Astrocyte of the spinal cord (primary cell): ENCODE measurements around the gene RIOK2.
A peak's percentile ranks its signal among the peaks of the same experiment; 100 is the strongest.

Experiments
- DNase-seq: peaks from one replicate; pipeline ENCODE4 v3.0.0; 2011; ENCODE audit warnings: low read depth, low spot score
- H3K4me3 ChIP-seq: 2 replicates; pipeline ENCODE4 v1.5.1; 2011; ENCODE audit warnings: low read depth, mild to moderate bottlenecking, low read length, moderate library complexity
- in situ Hi-C: cut with HindIII; loops from 2 replicates; pipeline ENCODE4 v1.10.0; 2017; ENCODE audit warnings: low sequenced_read_pairs
- TF ChIP-seq, protein P1 (sequence below): IDR thresholded peaks from 2 replicates; pipeline ENCODE4 v1.5.1; 2012; ENCODE audit warnings: low read depth, mild to moderate bottlenecking, low read length, inconsistent platforms

RIOK2 gene

DNA sequence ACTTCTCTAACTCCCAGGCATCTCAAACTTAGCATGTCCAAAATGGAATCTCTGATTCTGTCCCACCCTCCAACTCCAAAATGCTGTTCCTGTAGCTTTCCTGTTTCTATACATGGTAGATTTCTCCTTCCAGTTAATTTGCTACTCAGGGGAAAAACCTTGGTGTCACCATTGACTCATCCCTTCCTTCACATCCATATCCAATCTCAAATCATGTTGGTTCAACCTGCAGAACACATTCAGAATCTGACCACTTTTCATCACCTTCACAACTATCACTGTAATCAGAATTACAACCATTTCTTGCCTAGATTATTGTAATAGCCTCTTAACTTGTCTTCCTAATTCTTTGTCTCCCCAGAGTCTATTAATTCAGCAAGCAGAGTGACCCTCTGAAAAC is 10.8 kb downstream of the RIOK2 start:
- TF ChIP-seq, protein P1, sequence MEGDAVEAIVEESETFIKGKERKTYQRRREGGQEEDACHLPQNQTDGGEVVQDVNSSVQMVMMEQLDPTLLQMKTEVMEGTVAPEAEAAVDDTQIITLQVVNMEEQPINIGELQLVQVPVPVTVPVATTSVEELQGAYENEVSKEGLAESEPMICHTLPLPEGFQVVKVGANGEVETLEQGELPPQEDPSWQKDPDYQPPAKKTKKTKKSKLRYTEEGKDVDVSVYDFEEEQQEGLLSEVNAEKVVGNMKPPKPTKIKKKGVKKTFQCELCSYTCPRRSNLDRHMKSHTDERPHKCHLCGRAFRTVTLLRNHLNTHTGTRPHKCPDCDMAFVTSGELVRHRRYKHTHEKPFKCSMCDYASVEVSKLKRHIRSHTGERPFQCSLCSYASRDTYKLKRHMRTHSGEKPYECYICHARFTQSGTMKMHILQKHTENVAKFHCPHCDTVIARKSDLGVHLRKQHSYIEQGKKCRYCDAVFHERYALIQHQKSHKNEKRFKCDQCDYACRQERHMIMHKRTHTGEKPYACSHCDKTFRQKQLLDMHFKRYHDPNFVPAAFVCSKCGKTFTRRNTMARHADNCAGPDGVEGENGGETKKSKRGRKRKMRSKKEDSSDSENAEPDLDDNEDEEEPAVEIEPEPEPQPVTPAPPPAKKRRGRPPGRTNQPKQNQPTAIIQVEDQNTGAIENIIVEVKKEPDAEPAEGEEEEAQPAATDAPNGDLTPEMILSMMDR = no peak
- no peak overlapping the region for H3K4me3 ChIP-seq
- no peak for DNase-seq
- in situ Hi-C loops = no loop called here

GRCh38 chr5:97171703-97172102 is 11.3 kb downstream of the RIOK2 start:
- TF ChIP-seq, protein P1 = no peak
- H3K4me3 ChIP-seq = no peak overlapping the region
- in situ Hi-C loops = no loop called here
- DNase-seq = no peak

GRCh38 chr5:97167435-97167834 is 15.6 kb downstream of the RIOK2 start:
- in situ Hi-C loops = no loop called here
- no peak for DNase-seq

DNA sequence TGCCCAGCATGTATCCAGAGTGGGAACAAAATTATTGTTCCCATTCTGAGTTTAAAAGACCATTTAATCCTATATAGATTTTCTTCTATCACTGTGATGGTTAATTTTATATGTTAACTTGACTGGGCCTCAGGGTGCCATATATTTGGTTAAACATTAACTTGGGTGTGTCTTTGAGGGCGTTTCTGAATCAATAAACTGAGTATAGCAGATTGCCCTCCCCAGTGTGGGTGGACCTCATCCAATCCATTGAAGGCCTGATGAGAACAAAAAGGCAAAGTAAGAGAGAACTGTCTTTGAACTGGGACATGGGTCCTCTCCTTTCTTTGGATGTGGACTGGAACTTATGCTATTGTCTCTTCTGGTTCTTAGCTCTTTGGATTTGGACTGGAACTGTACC is 17.3 kb downstream of the RIOK2 start:
- in situ Hi-C loops = no loop called here
- TF ChIP-seq, protein P1 = no peak
- DNase-seq = no peak
- no peak overlapping the region for H3K4me3 ChIP-seq

More at GRCh38 chr5:97167435-97167834, 15.6 kb downstream of the RIOK2 start:
- H3K4me3 ChIP-seq = no peak overlapping the region
- TF ChIP-seq, protein P1 = no peak

DNA sequence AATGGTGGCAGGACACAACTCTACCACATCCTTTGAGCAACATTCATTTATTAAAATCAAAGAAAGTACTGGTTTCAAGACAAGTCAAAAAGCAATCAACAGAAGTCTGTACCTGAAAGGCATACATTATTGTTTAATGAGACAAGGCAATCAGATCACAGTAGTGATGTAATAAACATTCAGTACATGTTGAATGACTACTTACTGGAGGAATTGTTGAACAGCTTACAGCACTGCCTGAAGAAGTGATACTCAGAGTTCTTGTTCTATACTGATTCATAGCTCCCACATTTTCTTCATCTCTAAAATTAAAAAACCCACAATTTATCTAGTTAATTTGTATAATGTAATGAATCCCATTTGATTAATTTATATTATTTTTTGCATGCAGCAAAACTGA is 18.2 kb downstream of the RIOK2 start:
- in situ Hi-C loops = no loop called here
- H3K4me3 ChIP-seq = no peak overlapping the region
- TF ChIP-seq, protein P1 = no peak
- DNase-seq = no peak

GRCh38 chr5:97163790-97164285 is 19.2 kb downstream of the RIOK2 start:
- no peak overlapping the region for H3K4me3 ChIP-seq
- in situ Hi-C loops = no loop called here
- TF ChIP-seq, protein P1 = no peak
- DNase-seq = no peak

- DNase-seq = peak; percentile 43
- TF ChIP-seq, protein P1 = peak; percentile 50
- H3K4me3 ChIP-seq = no peak overlapping the region
- in situ Hi-C loops = no loop called here
Measured at GRCh38 chr5:97163360-97163764, 19.7 kb downstream of the RIOK2 start.
